Ascending aorta (tissue), 2 donors: Measurements from ENCODE around the gene PROCA1. TPM values are rescaled to one million over a fixed set of nuclear protein-coding genes. Genes with fewer than 3 reads are reported as not detected.

Source experiments
- DNase-seq, 2 donors: peaks; one replicate each; pipeline ENCODE4 v3.0.0-alpha.2; 2019; ENCODE audit warnings: low spot score in 2 of 2
- H3K27ac ChIP-seq, 2 donors: fragments of 200-600 bp; sonication (generic); one replicate each; pipeline ENCODE4 v1.5.1; 2016 to 2017; ENCODE audit warnings: mild to moderate bottlenecking in 1 of 2
- H3K27me3 ChIP-seq: fragments of 200-600 bp; sonication (generic); one replicate; pipeline ENCODE4 v1.5.1; 2017
- H3K36me3 ChIP-seq, 2 donors: fragments of 200-600 bp; sonication (generic); one replicate each; pipeline ENCODE4 v1.5.1; 2016
- H3K4me1 ChIP-seq, 2 donors: fragments of 200-600 bp; sonication (generic); one replicate each; pipeline ENCODE4 v1.5.1; 2016 to 2017; ENCODE audit warnings: mild to moderate bottlenecking in 1 of 2
- H3K4me3 ChIP-seq, 2 donors: fragments of 200-600 bp; sonication (generic); one replicate each; pipeline ENCODE4 v1.5.1; 2016 to 2017; ENCODE audit warnings: mild to moderate bottlenecking in 1 of 2
- H3K9me3 ChIP-seq, 2 donors: fragments of 200-600 bp; sonication (generic); one replicate each; pipeline ENCODE4 v1.5.1; 2016
- CTCF ChIP-seq, 3 experiments: fragments of 200-600 bp in 2 of 3; fragments of 450-650 bp in 1 of 3; sonication (generic) in 2 of 3; IDR thresholded peaks; one replicate each; pipeline ENCODE4 v1.5.1; 2016 to 2019; ENCODE audit warnings: antibody characterized with exemption in 3 of 3, mild to moderate bottlenecking in 1 of 3, moderate library complexity in 1 of 3
- intact Hi-C: fragments of 100-400 bp; cut with DNase I; formaldehyde crosslinking; loops from one replicate; pipeline ENCODE4 v1.15.1; 2023
- total RNA-seq: library from RNA; depleted of rRNA; stranded (reverse); fragments of >200 nt; gene quantifications from one replicate; pipeline ENCODE4 v1.1.0, GENCODE V29; 2016

PROCA1 gene
- total RNA-seq, 1 donor from 2014 or later: 1.6 TPM

- H3K4me3 ChIP-seq: no peak overlapping the region
- no peak for DNase-seq
- H3K9me3 ChIP-seq: no peaks in the 10 kb centered on the region
- H3K4me1 ChIP-seq: peaks cover 15 to 25% of the 10 kb centered on the region in 2 donors
- H3K36me3 ChIP-seq: peaks cover 7 to 18% of the 10 kb centered on the region in 2 donors
- intact Hi-C loops: no loop called here
- no peaks in the 10 kb centered on the region for H3K27me3 ChIP-seq
- H3K27ac ChIP-seq: peak overlapping the region in 1 of 2 donors; percentile 10
- TF ChIP-seq CTCF (IDR thresholded peaks at IDR 0.05): no peak
Observed at GRCh38 chr17:28748852-28749515, 37.3 kb upstream of the PROCA1 start.

GRCh38 chr17:28747801-28748750, 36.4 kb upstream of the PROCA1 start:
- H3K9me3 ChIP-seq: no peaks in the 10 kb centered on the region
- peaks cover 15 to 29% of the 10 kb centered on the region in 2 donors for H3K4me1 ChIP-seq
- no peak for DNase-seq
- intact Hi-C loops: no loop called here
- peaks cover 7 to 18% of the 10 kb centered on the region in 2 donors for H3K36me3 ChIP-seq
- H3K4me3 ChIP-seq: no peak overlapping the region
- H3K27me3 ChIP-seq: no peaks in the 10 kb centered on the region
- H3K27ac ChIP-seq: peak overlapping the region; percentile 88 to 98
- no peak for TF ChIP-seq CTCF (IDR thresholded peaks at IDR 0.05)

DNA sequence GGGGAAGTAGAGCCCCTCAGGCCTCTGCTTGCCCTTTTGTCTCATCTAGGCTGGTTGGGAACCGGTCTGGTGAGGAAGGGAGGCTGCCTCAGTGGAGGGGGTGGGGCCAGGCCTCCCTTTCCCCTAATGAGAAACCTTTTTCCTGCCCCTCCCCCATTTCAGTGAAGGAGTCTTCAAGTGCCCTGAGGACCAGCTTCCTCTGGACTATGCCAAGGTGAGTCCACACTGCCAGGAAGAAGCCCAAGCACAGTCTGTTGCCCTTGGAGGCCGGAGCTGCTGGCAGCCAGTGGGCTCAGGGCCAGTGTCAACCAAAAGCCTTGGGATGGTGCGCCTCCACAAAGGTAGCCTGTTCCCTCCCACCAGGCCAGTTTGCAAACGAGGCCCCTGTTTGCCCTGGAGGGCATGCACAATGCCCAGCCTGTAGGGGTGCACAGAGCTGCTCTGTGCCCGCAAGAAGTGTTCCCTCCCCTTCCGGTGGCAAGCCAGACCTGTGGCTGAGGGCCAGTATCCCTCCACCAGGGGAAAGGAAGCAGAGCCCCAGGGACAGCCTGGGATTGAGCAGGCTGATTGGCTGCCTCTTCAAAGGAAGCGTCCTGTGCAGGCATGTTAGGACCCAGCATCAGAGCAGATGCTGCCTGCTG, 35.5 kb upstream of the PROCA1 start:
- Histone ChIP-seq H3K4me3 (no peak overlapping the region), H3K4me1 (peaks cover 15 to 34% of the 10 kb centered on the region in 2 donors), H3K27ac (peak overlapping the region; percentile 88 to 98), H3K27me3 (no peaks in the 10 kb centered on the region), H3K9me3 (no peaks in the 10 kb centered on the region), H3K36me3 (peaks cover 7 to 18% of the 10 kb centered on the region in 2 donors)
- DNase-seq: no peak
- TF ChIP-seq CTCF (IDR thresholded peaks at IDR 0.05): no peak
- intact Hi-C loops: no loop called here

DNA sequence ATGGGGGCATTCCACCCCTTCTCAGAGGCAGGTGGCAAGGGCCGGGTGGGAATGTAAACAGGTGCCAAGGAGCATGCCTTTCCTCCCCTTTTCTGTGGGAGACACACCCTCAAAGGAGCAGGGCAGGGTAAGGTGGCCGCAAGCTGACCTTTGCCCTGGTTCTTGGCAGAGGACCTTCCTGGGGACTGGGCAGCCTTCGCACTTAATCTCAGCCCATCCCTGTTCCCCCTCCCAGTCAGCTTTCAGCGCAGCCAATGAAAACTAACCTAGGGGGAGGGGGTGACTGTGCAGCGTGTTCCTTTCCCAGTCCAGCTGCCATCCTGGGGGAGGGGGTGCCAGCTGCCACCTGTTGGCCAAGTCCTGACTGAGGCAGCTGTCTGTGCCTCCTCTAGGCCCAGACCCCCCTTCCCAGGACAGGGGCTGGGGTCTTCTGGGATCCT, 34.9 kb upstream of the PROCA1 start:
- H3K4me1 ChIP-seq: peaks cover 15 to 34% of the 10 kb centered on the region in 2 donors
- no peak overlapping the region for H3K4me3 ChIP-seq
- peak overlapping the region; percentile 88 to 98 for H3K27ac ChIP-seq
- intact Hi-C loops: no loop called here
- no peaks in the 10 kb centered on the region for H3K9me3 ChIP-seq
- no peaks in the 10 kb centered on the region for H3K27me3 ChIP-seq
- no peak for DNase-seq
- no peak for TF ChIP-seq CTCF (IDR thresholded peaks at IDR 0.05)
- peaks cover 7 to 18% of the 10 kb centered on the region in 2 donors for H3K36me3 ChIP-seq

DNA sequence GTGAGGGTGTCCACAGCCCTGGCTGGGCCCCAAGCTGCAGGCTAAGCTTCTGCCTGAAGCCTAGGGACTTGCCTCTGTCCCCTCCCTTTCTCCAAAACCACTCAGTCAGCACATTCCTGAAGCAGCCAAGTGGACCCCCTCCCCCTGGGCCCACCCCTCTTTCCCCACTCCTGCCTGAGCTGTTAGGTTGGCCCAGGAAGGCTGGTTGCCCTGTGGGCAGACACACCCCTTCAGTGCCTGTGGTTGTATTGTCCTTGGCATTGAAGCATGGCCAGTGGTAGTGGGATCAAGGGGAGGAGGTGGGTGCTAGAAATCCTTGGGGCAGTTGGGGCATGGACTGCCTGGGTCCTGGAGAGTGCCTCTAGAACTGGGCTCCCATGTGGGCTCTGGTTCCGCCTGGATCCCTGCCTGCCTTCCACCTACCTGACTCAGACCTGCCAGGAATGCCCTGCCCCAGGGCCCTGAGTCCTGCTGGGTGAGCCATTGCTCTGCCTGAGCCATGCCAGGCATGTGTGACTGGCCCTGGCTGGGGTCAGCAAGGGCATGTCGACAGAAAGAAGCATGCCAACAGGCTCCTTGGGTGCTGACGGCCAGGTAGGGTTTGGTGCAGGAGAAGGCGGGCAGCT, 34.2 kb upstream of the PROCA1 start:
- H3K4me1 ChIP-seq: peaks cover 15 to 34% of the 10 kb centered on the region in 2 donors
- H3K36me3 ChIP-seq: peaks cover 7 to 18% of the 10 kb centered on the region in 2 donors
- peak overlapping the region; percentile 88 to 91 for H3K4me3 ChIP-seq
- TF ChIP-seq CTCF (IDR thresholded peaks at IDR 0.05): no peak
- DNase-seq: no peak
- H3K9me3 ChIP-seq: no peaks in the 10 kb centered on the region
- peak overlapping the region; percentile 88 to 98 for H3K27ac ChIP-seq
- no peaks in the 10 kb centered on the region for H3K27me3 ChIP-seq
- intact Hi-C loops: no loop called here
